H1 (cell line): ENCODE data around the gene FAM13C. TPM values are rescaled to one million over a fixed set of nuclear protein-coding genes. Genes with fewer than 3 reads are reported as not detected.

Experiments used
- ATF2 ChIP-seq: IDR thresholded peaks from 2 replicates; pipeline ENCODE4 v1.6.1; 2012; ENCODE audit warnings: low read length, inconsistent platforms
- BACH1 ChIP-seq: IDR thresholded peaks from 2 replicates; pipeline ENCODE4 v1.6.1; 2012; ENCODE audit warnings: low read length, improper control_type of control experiment
- CHD2 ChIP-seq: IDR thresholded peaks from 2 replicates; pipeline ENCODE4 v1.6.1; 2012; ENCODE audit warnings: low read length, improper control_type of control experiment
- CHD7 ChIP-seq: fragments of 300-600 bp; sonication (generic); IDR thresholded peaks from 2 replicates; pipeline ENCODE4 v1.7.1; 2012; ENCODE audit warnings: low read length, moderate library complexity, mild to moderate bottlenecking, inconsistent platforms; ENCODE audit not compliant: insufficient replicate concordance
- POLR2A ChIP-seq, 2 experiments: IDR thresholded peaks; 1 replicate in 1 of 2; 2 replicates in 1 of 2; pipeline ENCODE4 v1.6.1; 2011; ENCODE audit warnings: low read depth in 2 of 2, low read length in 2 of 2, mild to moderate bottlenecking in 2 of 2; ENCODE audit errors: control extremely low read depth in 1 of 2
- RBBP5 ChIP-seq: IDR thresholded peaks from 2 replicates; pipeline ENCODE4 v1.7.1; 2012; ENCODE audit warnings: low read depth, mild to moderate bottlenecking, inconsistent platforms, low read length, moderate library complexity, borderline replicate concordance
- RXRA ChIP-seq: IDR thresholded peaks from 2 replicates; pipeline ENCODE4 v1.6.1; 2011; ENCODE audit warnings: low read depth, mild to moderate bottlenecking, low read length, moderate library complexity; ENCODE audit not compliant: insufficient read depth
- SIN3A ChIP-seq, 2 experiments: IDR thresholded peaks in 1 of 2; conservative IDR thresholded peaks in 1 of 2; 2 replicates each; pipeline ENCODE4 v1.6.1; 2011 to 2012; ENCODE audit warnings: low read length in 2 of 2, improper control_type of control experiment in 1 of 2, low read depth in 1 of 2, mild to moderate bottlenecking in 1 of 2
- polyA plus RNA-seq, 7 experiments: library from polyadenylated mRNA; depleted of rRNA in 3 of 7; stranded (reverse) in 5 of 7; unstranded in 2 of 7; fragments of >200 nt in 5 of 7; fragments of 200-250 nt in 2 of 7; gene quantifications; 1 replicate in 5 of 7; 2 replicates in 1 of 7; 4 replicates in 1 of 7; pipeline versions ENCODE4 v1.2.1 to v1.2.3, GENCODE V29; 2011 to 2013; ENCODE audit warnings: missing spikeins in 2 of 7, mixed read lengths in 2 of 7
- total RNA-seq: library from RNA; stranded (reverse); fragmentation: NEBNext Ultra II Directional; extraction: Animal tissue kit (Norgen Biotek cat#: 25700); gene quantifications from 2 replicates; pipeline ENCODE4 v1.2.1, GENCODE V29; 2021
- TF ChIP-seq, protein P1 (sequence below): IDR thresholded peaks from 2 replicates; pipeline ENCODE4 v1.6.1; 2012; ENCODE audit warnings: inconsistent platforms

Gene FAM13C
- total and polyA plus RNA-seq, 2 of the 8 experiments (the other 6 are each of a cell fraction or from before 2014, with no cell fraction given) = 0.56 to 0.62 TPM

- TF ChIP-seq CHD7 (no peak), POLR2A (IDR thresholded peaks at IDR 0.05; ENCODE audit: control extremely low read depth in 1 of 2, low read depth in 2 of 2, low read length in 2 of 2) (no peak), RXRA (no peak), SIN3A (conservative IDR thresholded peaks at IDR 0.05 in 1 of 2, IDR thresholded peaks at IDR 0.05 in 1 of 2; ENCODE audit: low read depth in 1 of 2, low read length in 2 of 2) (no peak), BACH1 (no peak), CHD2 (no peak), ATF2 (no peak), RBBP5 (no peak)
- TF ChIP-seq, protein P1, sequence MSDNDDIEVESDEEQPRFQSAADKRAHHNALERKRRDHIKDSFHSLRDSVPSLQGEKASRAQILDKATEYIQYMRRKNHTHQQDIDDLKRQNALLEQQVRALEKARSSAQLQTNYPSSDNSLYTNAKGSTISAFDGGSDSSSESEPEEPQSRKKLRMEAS = no peak
These were observed 25.1 kb downstream of the FAM13C start (continued) for GRCh38 chr10:59337201-59337652.
